GM19328 (cell line): ENCODE results near the gene EIF4E2.
"Not testable (repeated sequence)": the region's sequence is repeated elsewhere in the genome, so short reads cannot be mapped to it uniquely, and the experiment has no call there.

Source experiments
- ATAC-seq: cut with Tn5 transposase; IDR thresholded peaks from one replicate; pipeline ENCODE4 v1.9.1; 2021; ENCODE audit warnings: mild to moderate bottlenecking, moderate library complexity; ENCODE audit not compliant: unreplicated experiment

EIF4E2 gene

DNA sequence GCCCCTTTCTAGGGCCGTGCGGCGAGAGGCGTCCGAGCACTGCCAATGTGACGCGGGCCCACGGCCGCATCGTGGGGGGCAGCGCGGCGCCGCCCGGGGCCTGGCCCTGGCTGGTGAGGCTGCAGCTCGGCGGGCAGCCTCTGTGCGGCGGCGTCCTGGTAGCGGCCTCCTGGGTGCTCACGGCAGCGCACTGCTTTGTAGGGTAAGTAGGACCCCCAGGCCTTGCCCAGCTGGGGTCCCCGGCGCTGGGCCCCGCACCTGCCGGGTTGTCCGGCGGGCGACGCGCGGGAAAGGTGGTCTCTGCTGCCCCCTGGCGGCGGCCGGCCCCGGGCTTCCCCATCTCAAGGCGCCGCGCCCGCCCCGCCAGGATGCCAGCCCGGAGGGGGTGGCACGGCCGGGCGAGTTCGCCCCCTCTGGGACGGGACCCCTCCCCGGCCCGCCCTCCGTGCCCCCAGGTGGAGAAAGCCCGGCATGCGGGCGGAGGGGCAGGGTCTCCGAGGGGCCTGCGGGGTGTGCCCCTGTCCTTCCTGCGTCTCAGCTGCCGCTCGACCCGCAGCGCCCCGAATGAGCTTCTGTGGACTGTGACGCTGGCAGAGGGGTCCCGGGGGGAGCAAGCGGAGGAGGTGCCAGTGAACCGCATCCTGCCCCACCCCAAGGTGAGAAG, 28.4 kb upstream of the EIF4E2 start:
- ATAC-seq = no peak

DNA sequence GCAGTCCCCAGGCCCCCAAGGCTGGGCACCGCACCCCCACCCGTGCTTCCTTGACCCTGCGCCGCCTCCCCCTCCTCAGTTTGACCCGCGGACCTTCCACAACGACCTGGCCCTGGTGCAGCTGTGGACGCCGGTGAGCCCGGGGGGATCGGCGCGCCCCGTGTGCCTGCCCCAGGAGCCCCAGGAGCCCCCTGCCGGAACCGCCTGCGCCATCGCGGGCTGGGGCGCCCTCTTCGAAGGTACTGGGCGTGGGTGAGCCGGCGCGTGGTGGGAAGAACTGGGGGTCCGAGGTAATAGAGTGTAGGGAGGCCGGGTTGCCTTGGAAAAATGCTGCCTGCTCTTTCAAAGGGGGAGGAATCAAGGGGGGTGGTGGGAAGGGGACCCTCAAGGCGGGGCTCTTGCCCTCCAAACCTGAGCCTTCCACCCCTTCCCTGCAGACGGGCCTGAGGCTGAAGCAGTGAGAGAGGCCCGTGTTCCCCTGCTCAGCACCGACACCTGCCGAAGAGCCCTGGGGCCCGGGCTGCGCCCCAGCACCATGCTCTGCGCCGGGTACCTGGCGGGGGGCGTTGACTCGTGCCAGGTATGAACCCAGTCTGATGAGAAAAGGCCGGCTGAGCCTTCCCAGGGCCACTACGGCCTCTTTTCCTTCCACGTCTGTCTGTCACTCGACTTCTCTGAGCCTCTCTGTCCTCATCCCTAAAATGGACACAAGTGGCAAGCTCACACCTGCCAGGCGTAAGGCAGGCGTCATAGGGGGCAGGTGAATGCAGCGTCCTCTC, 27.7 kb upstream of the EIF4E2 start:
- ATAC-seq = no peak

DNA sequence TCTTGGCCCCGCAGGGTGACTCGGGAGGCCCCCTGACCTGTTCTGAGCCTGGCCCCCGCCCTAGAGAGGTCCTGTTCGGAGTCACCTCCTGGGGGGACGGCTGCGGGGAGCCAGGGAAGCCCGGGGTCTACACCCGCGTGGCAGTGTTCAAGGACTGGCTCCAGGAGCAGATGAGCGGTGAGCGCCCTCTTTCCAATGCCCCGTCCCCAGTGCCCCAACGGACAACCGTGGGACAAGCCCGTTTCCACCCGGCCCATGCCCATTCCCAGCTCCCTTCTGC, 27.1 kb upstream of the EIF4E2 start:
- no peak for ATAC-seq

DNA sequence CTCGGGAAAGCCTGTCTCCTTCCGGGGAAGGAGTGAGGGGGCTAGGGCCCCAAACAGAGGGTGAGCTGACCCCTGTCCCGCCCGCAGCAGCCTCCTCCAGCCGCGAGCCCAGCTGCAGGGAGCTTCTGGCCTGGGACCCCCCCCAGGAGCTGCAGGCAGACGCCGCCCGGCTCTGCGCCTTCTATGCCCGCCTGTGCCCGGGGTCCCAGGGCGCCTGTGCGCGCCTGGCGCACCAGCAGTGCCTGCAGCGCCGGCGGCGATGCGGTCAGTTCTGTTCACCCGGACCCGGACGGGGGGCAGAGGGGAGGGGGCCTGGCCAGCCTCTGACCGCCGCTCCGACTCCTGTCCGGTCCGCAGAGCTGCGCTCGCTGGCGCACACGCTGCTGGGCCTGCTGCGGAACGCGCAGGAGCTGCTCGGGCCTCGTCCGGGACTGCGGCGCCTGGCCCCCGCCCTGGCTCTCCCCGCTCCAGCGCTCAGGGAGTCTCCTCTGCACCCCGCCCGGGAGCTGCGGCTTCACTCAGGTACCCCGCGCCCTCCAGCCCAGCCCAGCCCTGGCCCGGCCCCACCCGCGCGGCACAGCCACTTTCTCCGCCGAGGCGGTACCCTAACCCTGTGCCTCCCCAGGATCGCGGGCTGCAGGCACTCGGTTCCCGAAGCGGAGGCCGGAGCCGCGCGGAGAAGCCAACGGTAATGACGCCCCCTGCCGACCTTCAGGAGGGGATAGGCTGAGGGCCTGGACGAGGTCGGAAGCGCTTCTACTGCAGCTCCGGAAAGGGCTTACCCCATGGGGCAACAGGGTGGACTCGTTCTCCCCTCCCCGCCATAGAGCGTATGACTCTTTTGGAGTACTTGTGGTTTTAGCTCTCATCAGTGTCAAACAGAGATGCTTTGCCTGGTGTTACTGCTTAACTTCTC, 26.5 kb upstream of the EIF4E2 start:
- no peak for ATAC-seq

DNA sequence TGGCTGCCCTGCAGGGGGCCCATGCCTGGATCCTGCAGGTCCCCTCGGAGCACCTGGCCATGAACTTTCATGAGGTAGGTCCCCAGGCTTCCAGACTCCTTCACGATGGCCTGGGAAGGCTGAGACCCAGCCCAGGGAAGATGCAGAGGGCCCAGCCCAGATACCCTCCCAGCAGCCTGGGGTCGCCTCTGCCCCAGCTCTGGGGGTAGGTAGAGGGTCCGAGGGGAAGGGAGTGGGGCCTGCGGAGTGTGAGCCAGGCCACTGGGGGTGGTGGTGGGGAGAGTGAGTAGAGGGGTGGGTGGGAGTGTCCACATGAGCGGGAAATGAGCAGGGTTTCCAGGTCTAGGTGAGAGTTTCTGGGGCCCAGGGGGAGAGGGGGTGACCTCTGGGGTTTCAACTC, 25.7 kb upstream of the EIF4E2 start:
- no peak for ATAC-seq

DNA sequence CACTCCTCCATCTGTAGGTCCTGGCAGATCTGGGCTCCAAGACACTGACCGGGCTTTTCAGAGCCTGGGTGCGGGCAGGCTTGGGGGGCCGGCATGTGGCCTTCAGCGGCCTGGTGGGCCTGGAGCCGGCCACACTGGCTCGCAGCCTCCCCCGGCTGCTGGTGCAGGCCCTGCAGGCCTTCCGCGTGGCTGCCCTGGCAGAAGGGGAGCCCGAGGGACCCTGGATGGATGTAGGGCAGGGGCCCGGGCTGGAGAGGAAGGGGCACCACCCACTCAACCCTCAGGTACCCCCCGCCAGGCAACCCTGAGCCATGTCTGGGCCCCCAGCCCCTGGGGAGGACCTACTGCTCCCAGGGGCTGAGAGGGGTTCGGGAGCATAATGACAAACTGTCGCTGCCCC, 25.3 kb upstream of the EIF4E2 start:
- ATAC-seq = no peak

DNA sequence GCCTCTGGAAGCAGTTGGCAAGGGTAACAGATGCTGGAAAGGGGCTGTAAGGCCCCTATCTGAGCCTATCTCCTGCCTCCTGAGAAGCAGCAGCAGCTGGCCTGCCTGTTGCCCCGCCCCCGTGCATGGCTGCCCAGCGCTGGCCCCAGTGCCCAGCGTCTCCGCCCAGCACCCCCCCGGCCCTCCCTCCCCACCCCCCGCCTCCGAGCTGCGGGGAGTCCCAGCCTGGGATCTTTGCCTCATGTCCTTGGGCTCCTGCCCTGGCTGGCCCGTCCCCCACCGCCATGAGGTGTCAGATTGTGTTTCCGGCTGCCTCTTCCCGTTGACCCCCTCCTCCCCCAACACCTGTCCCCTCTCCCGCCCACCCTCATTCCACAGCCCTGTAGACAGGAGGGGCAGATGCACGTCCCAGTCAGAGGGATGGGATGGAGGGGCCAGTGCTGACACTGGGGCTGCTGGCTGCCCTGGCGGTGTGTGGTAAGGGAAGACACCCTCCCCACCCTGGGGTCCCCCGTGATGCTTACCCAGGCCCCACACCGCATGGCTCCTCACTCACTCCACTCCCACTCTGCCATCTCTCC, 24.6 kb upstream of the EIF4E2 start, which contains the start of gene CHRND:
Gene CHRND, plus strand, starts transcription at position 370 of the 581 bp plus-strand sequence. Its CDS starts 56 bp downstream, at position 426.
- ATAC-seq = no peak

DNA sequence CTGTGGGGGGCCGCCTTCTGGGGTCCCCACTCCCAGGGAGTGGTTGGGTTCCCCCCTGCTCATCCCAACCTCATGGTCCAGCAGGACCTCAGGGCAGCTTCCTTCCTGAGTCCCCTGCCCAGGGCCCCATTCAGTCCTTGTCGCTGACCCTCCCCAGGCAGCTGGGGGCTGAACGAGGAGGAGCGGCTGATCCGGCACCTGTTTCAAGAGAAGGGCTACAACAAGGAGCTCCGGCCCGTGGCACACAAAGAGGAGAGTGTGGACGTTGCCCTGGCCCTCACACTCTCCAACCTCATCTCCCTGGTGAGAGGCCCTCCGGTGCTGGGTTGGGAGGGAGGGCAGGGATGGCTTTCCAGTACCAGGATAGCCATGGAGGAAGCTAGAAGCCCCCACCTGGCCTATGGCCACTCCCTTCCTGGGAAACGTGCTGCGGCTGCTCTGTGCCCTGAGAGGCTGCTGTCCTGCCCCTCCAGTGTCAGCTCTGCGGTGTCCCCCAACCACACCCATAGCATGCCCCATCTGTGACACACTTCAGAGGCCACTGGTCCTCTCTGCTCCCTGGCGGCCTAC, 24.0 kb upstream of the EIF4E2 start:
- ATAC-seq = no peak

DNA sequence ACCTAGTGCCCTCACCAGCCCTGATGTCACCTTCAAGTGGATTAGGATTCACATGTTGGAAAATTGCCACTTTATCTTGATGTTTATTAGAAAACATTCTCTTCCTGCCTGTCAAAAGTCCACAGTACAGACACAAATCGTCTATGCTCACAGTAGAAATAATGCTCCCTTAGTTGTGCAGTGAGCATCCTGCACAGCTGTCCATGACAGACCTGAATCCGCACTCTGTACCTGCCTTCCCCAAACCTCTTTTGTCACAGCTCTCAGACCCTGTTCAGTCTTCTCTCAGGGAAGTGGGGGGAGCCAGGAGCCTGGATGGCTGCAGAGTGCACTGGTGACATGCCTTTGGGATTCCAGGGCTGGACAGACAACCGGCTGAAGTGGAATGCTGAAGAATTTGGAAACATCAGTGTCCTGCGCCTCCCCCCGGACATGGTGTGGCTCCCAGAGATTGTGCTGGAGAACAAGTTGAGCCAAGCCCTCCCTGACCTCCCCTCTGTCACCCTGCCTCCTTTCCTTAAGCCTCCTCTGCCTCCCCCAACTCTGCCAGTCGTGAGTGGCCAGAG, 22.5 kb upstream of the EIF4E2 start:
- ATAC-seq = no peak

DNA sequence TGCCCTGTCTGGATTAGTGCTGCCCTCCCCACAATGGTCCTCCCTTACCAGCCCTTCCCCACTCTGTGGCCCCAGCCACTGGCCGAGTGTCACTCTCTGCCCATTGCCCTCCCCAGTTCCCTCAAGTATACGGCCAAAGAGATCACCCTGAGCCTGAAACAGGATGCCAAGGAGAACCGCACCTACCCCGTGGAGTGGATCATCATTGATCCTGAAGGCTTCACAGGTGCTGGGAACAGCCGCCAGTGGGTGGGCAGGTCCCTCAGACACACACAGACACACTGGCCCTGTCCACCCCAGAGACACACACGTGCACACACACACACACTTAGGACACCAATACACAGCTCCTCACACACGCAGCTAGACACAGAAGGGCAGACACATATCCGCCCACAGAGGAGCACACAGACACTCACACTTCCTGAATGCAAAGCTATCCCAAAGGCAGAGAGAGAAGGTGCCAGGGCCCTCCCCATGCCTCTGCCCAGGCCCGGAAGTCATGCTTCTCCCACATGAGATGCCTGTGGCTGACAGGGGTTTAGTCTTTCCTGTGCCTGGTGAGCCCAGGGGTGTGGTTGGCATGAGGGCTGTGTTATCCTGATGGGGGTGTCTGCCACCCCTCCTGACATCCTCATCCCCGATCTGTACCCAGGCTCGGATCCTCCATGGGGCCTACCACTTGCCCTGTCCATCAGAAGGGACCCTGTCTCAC, 21.6 kb upstream of the EIF4E2 start:
- no peak for ATAC-seq

DNA sequence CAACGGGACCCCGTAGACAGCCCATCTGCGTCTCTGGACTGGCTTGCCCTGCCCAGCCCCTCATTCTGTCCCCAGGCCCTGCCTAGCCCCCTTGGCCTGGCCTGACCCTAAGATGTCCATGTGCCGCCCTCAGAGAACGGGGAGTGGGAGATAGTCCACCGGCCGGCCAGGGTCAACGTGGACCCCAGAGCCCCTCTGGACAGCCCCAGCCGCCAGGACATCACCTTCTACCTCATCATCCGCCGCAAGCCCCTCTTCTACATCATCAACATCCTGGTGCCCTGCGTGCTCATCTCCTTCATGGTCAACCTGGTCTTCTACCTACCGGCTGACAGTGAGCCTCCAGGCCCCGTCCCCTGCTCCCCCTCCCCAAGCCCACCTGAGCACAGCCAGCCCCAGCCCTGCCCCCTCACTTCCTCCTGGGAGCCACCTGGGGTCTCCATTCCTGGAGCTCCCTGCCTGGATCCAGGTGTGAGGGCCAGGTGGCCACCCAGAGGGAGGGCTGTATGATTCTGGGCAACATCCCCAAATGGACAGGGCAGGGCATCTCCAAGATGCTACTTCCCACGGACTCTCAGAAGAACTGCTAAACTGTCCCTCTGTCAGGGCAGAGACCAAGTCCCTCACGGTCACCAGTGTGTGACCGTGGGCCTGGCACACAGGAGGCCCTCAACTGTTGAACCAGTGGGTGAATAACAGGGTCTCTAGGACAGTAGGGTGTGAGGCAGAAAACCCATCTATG, 20.5 kb upstream of the EIF4E2 start:
- no peak for ATAC-seq

DNA sequence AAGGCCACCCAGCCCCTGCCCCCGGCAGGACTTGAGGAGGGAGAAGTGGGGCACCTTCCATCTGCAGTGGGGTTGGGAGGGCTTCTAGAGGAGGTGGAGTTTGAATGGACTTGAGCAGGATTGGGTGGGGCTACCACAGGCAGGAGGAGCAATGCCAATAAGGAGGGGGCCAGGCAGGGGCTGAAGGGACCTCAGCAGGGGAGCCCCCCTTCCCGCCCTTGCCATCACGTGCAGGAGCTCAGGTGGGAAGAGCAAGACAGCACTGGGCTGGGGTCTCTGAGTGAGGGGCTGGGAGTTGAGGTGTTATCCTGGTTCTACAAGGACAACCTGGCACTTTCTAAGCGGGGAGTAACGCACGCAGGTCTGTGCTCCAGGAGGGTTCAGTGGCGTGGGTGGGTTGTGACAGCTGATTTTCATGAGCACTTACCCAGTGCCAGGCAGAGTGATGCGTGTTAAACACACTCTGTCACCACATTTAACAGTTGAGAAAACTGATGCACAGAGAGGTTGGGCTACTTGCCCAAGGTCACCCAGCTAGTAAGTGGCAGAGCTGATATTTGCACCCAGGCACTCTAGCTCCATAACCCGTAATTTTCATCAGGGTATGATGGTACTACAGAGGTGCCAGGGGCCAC, 19.7 kb upstream of the EIF4E2 start:
- no peak for ATAC-seq

DNA sequence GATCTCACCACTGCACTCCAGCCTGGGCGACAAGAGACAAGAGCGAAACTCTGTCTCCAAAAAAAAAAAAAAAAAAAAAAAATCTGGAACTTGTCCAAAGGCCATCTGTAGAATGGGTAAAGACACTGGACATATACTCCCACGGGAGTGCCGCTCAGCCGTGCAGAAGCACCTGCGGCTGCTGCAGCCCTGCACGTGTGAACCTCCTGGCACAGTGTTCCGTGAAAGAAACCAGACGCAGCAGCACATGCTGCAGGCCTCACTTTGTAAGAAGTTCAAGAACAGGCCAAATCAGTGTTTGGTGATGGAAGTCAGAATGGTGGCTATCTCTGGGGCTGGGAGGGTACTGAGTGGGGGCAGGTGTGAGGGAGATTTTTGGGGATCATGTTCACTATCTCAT, 18.1 kb upstream of the EIF4E2 start:
- ATAC-seq = no peak

DNA sequence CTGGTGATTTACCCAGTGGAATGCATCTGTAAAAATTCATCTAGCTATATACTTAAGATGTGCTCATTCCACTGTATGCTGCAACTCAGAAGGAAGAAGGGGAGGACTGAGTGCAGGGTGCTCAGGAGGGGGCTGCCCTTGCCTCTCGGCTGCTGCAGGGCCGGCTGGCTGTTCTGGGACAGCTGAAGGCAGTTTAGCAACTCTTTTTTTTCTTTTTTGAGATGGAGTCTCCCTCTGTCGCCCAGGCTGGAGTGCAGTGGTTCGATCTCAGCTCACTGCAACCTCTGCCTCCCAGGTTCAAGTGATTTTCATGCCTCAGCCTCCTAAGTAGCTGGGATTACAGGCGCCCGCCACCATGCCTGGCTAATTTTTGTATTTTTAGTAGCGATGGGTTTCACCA, 17.7 kb upstream of the EIF4E2 start:
- ATAC-seq = not testable (repeated sequence)

DNA sequence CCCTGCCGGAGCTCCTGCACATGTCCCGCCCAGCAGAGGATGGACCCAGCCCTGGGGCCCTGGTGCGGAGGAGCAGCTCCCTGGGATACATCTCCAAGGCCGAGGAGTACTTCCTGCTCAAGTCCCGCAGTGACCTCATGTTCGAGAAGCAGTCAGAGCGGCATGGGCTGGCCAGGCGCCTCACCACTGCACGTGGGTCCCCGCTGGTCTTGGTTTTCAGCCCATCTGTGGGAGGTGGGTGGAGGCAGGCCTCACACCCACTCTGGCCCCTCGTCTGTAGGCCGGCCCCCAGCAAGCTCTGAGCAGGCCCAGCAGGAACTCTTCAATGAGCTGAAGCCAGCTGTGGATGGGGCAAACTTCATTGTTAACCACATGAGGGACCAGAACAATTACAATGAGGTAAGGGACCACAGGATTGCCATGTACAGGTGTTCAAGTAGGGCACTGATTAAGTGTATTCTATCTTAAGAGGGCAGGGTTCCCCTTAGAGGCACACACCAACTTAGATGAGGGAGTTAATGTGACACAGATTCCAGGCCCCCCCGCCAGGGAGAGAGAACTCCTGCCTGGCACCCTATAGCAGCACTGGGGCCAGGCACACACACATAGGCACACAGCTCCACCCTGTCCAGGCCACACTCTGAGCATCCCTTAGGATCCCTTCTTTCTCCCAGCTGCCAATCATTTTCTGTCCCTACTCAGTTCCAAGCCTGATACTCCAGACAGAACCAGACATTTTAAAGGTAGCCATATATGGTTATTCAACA, 16.4 kb upstream of the EIF4E2 start:
- ATAC-seq = no peak

DNA sequence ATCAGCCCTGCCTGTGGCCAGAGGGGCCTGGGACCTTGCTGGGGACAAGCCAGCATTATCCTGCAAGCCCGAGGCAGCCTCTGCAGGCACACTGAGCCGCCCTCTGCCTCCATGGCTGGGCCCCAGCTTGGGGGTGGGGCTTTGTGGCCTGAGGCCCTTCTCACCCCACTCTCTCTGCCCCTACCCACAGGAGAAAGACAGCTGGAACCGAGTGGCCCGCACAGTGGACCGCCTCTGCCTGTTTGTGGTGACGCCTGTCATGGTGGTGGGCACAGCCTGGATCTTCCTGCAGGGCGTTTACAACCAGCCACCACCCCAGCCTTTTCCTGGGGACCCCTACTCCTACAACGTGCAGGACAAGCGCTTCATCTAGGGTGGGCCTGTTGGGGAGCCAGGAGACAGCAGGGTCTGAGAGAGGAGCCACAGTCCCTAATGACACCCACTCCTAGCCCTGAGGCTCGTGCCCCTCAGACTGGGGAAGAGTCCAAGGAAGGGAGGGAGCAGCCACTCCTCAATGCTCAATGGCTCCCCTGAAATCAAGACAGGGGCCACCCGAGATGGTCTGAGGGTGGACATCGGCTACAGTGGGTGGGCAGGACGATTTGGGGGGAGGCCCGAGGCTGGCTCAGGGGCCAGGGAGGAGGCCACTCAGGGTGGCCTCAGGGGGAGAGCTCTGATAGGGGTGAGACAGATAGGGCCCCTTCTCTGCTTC, 15.4 kb upstream of the EIF4E2 start:
- ATAC-seq = no peak

DNA sequence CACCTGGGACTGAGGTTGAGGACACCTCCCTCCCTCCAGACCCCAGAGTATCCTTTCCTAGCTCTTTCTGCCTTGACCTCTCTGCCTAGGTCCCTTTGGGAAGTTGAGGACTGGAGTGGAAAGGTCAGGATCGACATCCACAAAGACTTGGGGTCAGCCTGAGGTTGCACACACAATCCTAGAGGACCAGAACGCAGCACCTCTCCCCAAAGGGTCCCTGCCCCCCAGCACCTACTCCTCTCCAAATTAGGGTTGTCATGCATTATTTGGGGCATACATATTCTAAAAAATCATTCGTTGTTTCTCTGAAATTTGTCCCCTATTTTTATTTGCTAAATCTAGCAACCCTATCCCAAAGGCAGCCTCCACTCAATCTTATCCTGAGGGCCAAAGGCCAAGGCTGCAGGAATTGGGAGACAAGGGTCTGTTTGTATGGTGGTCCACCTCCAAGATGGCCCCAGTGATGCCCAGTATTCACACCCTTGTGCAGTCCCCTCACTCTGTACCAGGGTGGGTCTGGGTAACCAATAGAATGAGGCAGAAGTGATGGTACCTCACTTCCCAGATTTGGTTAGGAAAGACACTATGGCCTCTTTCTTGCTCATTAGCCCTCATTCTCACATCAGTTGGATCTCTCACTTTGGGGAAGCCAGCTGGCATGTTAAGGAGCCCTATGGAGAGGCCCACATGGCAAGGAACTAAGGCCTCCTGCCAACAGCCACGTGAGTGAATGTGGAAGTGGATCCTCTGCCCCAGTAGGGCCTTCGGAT, 14.5 kb upstream of the EIF4E2 start:
- ATAC-seq = no peak
